Right renal cortex interstitium (tissue), 3 donors: ENCODE data around the gene CNIH1. TPM values are rescaled to one million over a fixed set of nuclear protein-coding genes. Genes with fewer than 3 reads are reported as not detected.

Source experiments
- DNase-seq, 3 donors: peaks; one replicate each; pipeline ENCODE4 v3.0.0-alpha.2; 2013; ENCODE audit warnings: low read depth in 3 of 3, low spot score in 2 of 3
- polyA plus RNA-seq, 3 donors: library from polyadenylated mRNA; unstranded; fragments of 120-200 nt; gene quantifications; one replicate each; pipeline ENCODE4 v1.2.1, GENCODE V29; 2013; ENCODE audit not compliant: insufficient read length in 3 of 3

The CNIH1 gene
- polyA plus RNA-seq, result 100 to 1,000 TPM; 156 to 157 (median 156) TPM

DNA sequence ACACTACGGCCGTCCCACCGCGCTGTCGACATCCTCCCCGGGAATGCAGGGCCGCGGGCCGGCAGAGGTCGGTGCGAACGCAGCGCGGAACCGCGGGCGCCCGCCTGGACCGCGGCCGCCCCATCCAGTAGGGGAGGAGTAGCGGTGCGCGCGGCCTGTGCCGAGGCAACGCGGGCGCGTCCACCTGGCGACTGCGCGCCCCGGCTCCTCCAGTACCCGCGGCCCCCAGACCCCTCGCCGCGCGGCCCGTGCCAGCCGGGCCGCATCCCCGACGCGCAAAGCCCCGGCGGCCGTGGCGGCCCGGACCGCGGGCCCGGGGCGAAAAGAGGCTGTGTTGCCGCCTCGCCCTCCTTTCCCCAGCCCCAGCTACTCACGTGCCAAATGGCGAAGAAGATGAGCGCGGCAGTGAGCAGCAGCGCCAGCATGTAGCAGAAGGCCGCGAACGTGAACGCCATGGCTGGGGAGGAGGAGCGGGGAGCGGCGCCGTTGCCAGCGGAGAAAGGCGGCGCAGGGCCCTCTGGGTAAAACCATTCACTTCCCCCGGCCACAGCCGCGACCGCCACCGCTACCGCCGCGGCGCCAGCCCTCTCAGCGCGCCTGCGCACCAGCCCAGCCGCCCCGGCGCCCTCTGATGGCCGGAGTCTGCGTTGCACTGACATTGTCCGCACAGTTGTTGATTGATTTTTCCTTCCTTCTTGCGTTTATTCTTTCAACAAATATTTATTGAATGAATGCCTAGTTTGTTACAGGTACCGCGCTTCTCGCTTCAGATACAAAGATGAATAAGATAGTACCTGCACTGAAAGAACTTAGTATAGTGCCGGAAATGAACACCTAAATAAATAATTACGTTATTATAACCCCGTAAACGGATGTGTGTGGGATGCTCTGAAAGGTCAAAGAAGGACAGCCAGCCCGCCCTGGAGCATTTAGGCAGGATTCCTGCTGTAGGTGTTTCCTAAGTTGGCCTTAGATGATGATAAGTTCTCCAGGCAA is at the start of gene CNIH1:
Gene CNIH1, minus strand, starts transcription at position 502 of the 996 bp plus-strand sequence. Its CDS starts 47 bp downstream, at position 455.
- DNase-seq, result peak; percentile 78 to 85 (median 84)

DNA sequence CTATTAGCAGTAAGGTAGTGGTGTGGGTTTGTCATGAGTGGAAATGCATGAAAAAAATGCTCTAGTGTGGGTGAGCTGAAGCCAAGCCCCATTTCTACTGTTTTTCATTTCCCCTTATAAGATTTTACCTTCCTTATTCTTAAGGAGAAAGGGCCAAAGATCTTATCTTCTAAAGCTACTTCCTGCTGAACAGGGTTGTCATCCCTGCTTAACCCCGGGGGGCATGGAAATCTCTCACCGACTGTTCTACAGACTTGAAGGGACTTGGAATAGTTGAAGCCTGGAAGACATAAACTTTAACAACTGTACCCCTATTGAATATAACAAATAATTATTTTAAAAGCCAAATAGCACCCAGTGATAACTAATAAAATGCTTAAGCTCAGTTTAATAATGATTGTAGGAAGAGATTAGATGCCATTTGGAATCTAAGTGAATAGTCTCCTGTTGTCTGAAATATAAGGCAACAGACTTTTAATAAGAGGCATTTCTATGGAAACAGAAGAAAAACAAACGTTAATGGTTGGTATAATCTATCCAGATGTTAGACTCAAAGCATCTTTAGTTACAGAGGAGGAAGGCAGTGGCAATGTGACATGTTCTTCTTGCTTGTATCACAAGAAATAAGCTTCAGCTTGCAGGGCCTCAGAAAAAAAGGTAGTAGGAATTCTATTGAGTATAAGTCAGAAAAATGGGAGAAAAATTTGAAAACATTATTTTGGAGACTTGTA is 49.4 kb upstream of the CNIH1 start:
- DNase-seq, result no peak

- DNase-seq, result no peak
Observed at GRCh38 chr14:54489731-54490444, 48.7 kb upstream of the CNIH1 start.

DNA sequence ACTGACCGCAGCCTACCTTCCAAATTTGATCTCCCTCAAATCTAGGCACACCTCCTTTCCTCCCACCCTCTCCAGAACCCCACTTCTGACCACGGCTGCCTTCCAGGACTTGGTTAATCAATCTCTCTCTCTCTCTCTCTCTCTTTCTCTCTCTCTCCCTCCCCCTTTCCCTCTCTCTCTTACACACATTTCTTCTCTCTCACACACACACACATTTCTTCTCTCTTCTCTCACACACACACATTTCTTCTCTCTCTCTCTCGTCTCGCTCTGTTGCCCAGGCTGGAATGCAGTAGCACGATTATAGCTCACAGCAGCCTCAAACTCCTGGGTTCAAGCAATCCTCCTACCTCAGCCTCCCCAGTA is 48.1 kb upstream of the CNIH1 start:
- DNase-seq, result no peak

DNA sequence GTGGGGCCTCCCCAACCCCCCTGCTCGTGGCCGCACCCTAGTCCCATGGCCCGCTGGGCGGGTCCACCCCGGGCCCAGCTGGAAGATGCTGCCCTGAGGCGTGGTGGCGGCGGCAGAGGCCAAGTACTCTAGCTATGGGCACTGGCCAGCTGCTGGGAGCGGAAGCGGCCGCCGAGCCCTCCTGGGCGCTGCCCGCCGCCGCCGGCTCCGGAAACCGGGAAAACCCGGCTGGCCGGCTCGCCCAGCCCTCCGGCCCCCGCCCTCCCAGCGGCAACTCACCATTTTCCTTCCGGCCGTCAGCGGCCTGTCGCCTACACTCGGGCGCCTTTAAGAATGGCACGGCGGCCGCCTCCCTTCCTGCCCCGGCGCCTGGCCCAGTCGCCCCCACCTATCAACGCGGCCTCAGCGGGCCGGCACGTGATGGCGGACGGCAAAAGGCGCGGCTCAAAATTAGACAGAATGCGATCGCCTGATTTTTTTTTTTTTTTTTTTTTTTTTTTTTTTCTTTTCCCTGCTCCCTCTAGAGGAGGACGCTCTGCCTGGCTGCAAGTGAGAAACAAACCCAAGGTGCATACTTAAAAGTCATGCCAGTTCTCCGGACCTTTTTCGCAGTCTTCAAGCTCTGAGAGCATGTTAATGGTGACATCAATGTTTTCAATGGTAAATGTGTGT is 47.6 kb upstream of the CNIH1 start, which contains the start of gene GMFB:
Gene GMFB, minus strand, starts transcription at position 335 of the 672 bp plus-strand sequence. Its CDS starts 53 bp downstream, at position 282.
- peak; percentile 74 to 84 (median 80) for DNase-seq

GRCh38 chr14:54488318-54488645 is 47.1 kb upstream of the CNIH1 start:
- no peak for DNase-seq

DNA sequence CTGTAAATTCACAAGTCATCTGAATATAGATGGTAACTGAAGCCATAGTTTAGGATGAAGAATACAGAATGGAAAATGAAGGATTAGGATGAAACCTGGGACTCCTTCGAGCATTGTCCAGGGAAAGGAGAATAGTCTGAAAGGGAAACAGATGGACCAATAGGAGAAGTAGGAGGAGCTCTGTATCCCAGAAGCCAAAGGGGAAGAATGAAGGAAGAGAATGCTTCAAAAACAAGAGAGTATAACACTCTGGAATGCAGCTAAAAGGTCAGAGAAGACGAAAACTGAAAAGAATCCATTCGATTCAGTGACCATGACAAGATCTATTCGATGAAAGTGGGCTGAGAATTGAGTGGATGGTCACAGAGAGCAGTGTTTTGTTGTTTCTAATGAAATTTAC is 46.6 kb upstream of the CNIH1 start:
- DNase-seq, result no peak

GRCh38 chr14:54486685-54487084 is 45.5 kb upstream of the CNIH1 start:
- DNase-seq, result no peak

- no peak for DNase-seq
Observed at GRCh38 chr14:54483846-54484245, 42.7 kb upstream of the CNIH1 start.

- DNase-seq, result no peak
Observed at GRCh38 chr14:54483073-54483745, 42.0 kb upstream of the CNIH1 start.

DNA sequence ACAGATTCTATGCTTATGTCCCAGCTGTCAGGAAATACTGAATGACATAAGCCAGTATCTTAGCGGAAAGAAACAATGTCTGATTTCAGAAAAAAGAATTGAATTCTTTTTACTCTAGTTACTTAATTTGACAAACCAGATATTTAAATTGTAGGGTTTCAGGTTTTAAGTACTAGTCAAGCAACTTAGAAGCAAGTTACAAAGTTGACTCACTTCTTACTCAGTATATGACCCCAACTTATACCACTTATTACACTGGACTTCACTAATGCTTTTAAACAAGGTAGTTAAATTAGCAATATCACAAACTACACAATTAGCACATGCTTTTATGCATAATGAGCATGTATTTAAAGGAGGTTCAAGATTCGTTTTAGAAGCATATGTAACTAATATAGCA is 40.5 kb upstream of the CNIH1 start:
- no peak for DNase-seq

DNA sequence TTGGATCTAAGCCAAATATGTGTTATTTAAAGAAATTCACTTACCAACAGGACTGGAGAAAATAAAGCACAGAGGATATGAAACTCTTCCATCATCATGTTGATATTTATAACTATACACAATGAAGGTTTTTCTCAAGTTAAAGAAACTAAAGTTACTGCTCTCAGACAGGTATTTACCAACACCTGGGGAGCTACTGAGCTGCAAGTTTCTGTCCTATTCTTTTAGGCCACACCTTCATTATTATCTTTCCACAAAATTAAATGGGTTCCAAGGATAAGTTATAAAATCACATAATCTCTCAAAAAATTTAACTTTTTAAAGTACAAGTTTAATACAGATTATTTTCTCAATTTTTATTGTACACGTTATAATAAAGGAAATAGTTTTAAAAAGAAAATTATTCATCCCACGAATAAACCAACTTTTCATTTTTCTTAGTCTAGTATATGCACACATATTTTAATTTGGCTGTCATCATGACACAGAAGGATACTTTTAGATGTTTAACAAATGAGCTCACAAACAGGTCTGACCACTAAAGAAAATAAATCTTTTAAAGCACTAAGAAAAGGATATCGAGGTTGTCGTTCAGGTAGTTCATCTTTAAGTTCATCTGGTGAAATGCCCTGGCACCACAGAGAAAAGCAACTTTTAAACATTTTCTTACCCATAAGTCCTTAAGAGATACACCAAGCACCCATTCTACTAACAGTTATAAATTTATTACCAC is 39.8 kb upstream of the CNIH1 start:
- DNase-seq, result no peak

- no peak for DNase-seq
Observed at GRCh38 chr14:54478636-54479215, 37.6 kb upstream of the CNIH1 start.

GRCh38 chr14:54475911-54476310 is 34.7 kb upstream of the CNIH1 start:
- DNase-seq, result no peak

GRCh38 chr14:54475187-54475899 is 34.2 kb upstream of the CNIH1 start:
- DNase-seq, result no peak

DNA sequence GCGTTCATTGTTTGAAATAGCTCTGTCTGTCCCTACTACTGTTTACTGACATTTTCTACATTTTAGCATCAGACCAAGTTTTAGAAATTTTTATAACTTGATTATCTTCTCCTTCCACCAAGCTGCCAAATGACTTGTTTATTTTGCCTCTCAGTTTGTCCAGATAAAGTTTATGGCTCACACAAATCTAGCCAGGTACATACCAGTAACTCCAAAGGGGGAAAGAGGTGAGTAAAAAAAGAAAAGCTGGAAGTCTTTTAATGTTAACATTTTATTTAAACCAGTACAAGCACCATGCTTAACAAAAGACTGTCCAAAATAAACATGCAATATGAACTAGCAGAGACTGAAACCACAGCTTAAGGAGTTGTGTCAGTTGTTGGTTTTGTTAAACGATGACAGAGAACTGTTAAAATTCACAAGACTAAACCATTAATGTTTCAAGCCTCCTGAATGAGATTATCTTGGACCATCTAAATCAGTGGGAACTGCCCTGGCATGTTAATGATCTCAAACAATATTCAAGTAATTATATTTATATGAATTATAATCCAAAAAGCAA is 33.1 kb upstream of the CNIH1 start:
- DNase-seq, result no peak

- DNase-seq, result no peak
Observed at GRCh38 chr14:54472315-54472714, 31.1 kb upstream of the CNIH1 start.

DNA sequence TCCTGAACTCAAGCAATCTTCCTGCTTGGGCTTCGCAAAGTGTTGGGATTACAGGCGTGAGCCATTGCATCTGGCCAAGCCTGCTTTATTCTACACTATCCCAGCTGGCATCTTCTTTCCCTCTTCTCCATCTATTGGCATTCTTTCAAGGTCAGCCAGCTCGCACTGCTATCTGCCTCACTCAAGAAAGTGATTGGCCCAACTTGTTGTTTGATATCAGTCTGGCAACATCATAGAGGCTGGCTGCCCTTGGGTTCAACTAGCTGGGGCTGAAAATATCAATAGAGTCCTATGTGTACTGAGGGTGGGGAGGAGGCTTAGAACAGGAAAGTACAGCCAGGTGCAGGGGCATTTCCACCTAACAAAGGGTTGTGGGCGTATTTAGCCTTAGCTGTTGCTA is 30.5 kb upstream of the CNIH1 start:
- no peak for DNase-seq
